Measurements from ENCODE around the gene DIAPH1.

GRCh38 chr5:141485321-141486055 lies 133.3 kb downstream of the DIAPH1 start:
- TF ChIP-seq CTCF (conservative IDR thresholded peaks at IDR 0.05) (no peak), ZFX (IDR thresholded peaks at IDR 0.05) (no peak)

Measured in C4-2B (cell line).